ENCODE data around the gene WDR38.

Gene WDR38

GRCh38 chr9:124859803-124860581 is 6.7 kb downstream of the WDR38 start:
- DNase-seq: no peak

GRCh38 chr9:124860582-124861341 is 7.5 kb downstream of the WDR38 start:
- no peak for DNase-seq

GRCh38 chr9:124861342-124862229 is 8.3 kb downstream of the WDR38 start, which contains the start of the genes ARPC5L and RPL35:
ARPC5L (plus strand) TSS chr9:124862130; CDS start chr9:124869291, 7,161 bp downstream.
RPL35 (minus strand) TSS chr9:124861957; CDS start chr9:124861912, 45 bp downstream.
- peak; percentile 94 for DNase-seq

DNA sequence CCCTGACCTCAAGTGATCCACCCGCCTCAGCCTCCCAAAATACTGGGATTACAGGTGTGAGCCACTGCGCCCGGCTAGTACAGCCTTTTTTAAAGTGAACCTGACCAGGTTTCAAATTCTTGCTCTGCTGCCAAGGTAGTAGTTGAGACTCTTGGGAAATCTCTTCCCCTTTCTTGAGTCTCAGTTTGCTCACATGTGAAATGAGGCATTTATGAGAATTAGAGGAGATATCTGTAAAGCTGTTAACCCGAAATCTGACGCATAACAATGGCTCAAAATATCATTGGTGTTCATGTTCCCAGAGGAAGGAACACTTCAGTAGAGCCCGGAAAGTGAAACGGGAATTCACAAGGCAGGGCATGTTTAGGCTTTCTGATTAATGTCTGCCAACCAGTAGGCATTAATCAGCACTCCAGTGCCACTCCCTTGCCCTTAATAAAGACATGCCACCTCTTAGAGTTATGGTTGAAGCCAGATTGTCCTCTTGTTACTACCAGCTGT is 10.2 kb downstream of the WDR38 start:
- DNase-seq: no peak

- DNase-seq: peak; percentile 87
Measured at GRCh38 chr9:124868511-124869465, 15.5 kb downstream of the WDR38 start.

DNA sequence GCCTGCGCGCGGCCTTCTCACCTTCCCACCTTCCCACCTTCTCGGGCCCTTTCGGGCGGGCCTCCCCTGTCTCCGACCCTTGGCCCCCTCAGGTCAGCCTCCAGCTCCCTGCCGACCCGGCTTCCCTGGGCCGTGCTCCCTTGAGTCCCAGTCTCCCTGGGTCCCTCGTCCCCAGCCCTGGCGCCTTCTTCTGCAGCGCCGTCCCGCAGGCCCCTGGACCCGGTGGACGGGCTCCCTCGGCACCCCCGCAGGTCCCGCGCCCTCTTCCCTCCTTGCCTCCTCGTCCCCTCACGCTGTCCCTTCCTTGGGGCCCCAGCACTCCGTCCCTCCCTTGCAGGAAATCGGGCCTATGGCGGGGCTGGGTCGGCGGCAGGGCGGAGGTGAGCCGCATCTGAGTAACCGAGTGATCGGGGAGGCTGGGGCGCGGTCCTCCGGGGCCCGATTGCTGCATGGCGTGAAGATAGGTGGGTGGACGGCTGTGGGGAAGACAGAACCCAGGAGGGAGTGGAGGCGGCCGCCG is 16.3 kb downstream of the WDR38 start:
- peak; percentile 35 for DNase-seq

DNA sequence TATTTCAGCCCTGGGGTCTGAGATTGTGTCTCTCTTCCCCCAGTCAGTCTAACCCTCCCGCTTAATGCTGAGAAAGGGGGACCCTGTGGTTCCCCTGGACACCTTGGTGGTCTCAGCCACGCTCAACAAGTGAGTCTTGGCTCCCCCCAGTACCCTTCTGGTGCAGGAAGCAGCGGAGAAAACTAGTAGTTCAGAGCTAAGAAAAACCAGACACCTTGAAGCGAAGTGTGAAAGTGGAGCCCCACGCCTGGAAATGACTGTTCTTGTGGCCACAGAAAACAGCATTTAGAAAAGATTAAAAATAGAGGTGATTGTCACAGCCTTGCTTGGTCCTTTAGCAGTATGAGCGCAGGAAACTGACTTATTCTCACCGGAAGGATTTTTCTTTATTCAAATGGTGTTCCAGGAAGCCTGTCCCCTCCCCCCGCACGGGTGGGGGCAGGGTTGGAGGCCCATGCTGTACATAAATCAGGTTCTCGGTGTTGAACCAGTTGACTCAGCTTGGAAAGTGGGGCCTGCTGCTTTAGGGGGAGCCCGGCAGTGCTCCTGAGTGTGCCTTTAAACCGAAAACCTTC is 16.8 kb downstream of the WDR38 start:
- peak; percentile 62 for DNase-seq

GRCh38 chr9:124870723-124871122 is 17.5 kb downstream of the WDR38 start:
- DNase-seq: no peak

GRCh38 chr9:124871156-124871561 is 17.9 kb downstream of the WDR38 start:
- DNase-seq: no peak

DNA sequence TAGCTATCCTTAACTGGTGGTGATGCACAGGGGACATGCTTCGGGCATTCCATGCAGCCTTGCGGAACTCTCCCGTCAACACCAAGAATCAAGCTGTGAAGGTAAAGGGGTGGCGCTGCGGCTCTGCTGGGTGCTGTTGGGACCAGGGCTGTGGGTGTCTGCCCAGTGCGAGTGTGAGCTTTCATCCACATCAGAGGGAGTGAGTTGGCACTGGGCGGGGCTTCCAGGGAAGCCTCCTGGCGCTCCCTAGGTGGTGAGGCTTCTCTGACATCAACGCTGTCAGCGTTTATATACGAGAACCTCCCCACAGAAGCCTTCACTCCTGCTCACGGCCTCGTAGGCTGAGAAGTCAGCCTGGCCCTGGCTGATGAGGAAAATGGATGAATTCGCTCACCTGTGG is 20.4 kb downstream of the WDR38 start:
- no peak for DNase-seq

DNA sequence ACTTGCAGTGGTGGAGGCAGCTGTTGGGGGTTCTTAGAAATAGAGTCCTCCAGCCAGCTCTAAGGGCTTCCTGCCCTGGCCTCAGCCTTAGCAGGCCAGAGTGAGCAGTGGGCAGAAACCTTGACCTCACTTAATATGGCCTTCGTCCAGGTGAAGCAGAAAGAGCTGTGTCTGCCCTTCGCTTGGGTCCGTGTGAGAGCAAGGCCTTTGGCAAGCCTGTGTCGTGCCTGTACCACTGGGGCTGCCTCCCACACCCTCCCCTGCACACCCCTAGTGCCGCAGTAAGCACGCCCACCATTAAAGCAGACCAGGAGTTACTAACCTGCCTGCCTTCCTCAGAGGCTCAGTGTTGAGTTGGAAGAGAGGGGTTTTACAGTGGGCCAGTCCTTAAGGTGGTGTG is 22.2 kb downstream of the WDR38 start:
- no peak for DNase-seq

DNA sequence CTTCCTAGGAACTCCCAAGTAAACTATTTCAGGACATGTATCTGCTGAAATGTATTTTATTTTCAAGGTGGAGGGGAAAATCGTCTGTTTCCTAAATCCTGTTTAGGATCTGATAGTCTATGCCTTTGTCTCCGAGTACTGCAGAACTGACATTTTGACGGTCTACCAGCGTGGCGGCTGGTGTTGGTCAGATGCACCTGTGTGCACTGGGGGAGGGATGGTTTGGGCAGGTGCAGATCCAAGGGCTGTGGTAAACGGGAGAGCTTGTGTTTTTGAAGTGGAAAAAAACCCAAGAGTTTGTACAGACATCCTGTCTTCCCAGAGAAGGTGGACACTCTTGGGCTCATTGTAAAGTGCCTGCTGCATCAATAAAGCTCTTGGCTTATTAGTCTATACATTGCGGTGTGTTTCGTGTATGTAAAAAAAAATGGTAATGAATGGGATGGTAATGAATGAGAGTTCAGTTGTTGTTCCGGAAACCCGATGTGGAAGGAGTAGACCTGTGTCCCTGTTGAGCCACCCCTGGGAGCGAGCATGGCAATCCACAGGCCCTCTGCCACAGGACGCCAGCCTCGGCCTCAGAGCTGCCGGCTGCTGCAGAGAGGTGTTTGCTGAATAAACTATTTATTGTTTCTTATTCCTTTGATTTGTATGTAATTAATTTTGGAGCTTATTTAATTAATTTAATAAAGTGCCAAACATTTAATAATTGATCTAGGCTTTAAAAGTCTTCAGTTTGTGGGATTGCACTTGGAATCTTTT is 23.9 kb downstream of the WDR38 start:
- DNase-seq: no peak

DNA sequence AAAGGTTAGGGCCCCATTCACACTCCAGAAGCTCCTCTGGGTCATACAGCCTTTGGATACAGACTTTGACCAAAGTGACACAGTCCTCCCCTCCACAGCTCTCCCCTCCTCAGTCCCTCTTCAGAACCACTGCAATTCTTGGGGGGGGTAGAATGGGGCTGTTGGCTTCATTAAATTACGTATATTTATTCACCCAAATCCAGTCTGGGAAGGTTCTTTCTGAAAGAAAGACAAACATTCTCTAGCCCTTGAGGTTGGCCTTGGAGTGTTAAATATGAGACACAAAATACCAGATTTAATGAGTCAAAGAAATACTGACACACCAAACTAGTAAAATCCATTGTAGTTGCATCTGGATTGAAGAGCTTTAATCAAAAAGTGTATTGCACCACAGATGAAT is 24.8 kb downstream of the WDR38 start:
- no peak for DNase-seq

- DNase-seq: no peak
Measured at GRCh38 chr9:124878518-124878917, 25.3 kb downstream of the WDR38 start.

- DNase-seq: no peak
Measured at GRCh38 chr9:124879226-124879625, 26.0 kb downstream of the WDR38 start.

DNA sequence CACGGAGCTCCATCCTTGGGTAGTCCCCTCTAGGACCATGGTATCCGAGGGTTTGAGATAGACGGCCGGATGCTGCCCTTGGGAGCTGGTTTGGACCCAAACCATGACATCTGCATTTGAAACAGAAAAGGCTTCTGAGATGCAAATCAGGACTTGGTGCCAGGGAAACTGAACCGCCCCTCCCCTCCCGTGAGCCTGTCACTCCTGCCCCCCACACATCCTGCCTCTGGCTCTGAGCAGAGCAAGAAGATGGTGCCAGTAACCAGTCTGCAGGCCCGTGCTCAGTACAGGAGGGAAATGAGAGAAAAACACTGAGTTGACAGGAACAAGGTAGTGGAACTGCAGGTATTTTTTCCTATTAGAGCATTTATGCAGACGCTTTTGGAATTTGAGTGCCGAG is 27.2 kb downstream of the WDR38 start:
- no peak for DNase-seq

DNA sequence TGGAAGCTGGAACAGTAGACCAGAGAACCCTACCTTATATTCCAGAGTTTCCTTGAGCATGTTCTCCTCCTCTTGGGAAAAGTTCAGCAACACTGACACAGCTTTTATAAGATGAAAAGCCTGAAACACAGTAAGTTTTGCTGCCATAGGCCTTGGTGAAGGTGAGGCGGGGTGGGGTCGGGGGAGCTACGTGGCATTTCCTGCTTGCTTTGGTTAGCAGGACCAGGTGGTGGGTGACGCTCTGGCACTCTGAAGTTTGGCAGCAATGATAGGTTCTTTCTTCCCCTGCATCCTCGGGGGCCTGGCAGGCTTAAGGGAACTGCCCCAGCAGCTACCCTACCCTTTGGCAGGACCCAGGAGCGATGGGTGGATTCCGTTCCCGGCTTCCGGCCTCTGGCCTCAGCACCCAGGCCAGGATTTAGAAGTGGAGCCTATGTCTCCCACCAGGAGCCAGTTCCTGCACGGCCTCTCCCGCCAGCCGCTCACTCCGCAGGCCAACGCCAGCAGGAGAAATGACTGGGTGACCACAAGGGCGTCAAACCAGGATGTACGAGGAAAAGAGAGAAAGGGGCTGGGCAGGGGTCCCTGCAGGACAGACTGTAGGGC is 28.0 kb downstream of the WDR38 start:
- no peak for DNase-seq

DNA sequence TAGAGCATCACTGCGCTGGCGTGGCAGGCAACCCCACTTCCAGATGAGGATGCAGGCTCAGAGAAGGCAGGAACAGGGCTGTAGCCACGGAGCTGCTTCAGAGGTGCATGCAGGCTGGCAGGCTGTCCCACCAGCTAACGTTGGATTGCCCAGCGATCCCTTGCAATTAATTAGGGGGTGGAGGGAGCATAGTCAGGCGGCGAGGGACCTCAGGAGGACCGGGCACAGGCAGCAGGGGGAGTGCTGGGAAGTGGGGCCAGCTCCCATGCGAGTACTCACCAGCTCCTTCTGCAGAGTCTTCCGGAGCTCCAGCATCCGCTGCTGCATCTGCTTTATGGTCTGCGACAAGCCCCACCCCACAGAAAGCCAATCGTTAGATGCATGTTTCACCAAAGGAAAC is 29.0 kb downstream of the WDR38 start:
- DNase-seq: no peak

DNA sequence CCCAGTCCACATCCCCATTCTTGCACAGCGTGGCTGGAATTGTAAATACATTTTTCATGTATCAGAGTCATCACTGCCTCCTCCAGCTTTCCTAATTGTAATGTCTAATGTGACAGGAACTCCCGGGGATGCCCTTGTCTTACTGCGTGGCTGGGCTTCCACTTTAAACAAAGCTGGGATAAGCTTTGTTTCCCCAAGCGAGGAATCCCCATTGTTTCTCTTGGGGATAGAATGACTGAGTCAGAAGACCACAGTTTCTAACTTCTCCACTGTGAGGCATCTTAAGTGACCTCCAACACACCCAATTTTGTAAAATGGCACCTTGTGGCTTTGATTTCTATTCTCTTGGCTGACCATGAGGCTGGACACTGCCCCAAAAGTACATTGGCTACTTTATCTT is 31.1 kb downstream of the WDR38 start:
- DNase-seq: no peak

DNA sequence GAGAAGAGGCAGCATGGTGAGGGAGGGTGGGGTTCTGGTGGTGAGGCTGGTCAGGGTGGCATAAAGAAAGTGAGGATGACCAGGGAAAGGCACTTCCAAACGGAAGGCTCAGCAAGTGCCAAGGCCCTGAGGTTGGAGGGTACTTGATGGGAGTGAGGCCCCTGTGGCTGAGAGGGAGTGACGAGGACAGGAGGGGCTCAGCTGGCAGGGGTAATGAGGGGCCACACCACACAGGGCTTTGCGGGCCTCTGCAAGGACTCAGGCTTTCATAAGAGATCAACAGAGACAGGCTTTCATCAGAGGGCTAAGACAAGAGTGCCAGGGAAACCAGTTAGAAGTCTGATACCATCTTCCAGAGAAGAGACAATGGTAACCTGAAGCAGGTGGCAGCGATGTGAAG is 32.3 kb downstream of the WDR38 start:
- DNase-seq: no peak
